PC-9 (cell line): ENCODE measurements around the gene PRICKLE4.

Experiments
- EZH2 ChIP-seq: fragments of 200-600 bp; sonication (generic); IDR thresholded peaks from 2 replicates; pipeline ENCODE4 v1.8.0; 2017; ENCODE audit warnings: antibody characterized with exemption, low read depth
- TF ChIP-seq, protein P1 (sequence below): fragments of 200-600 bp; sonication (generic); conservative IDR thresholded peaks from 2 replicates; pipeline ENCODE4 v1.6.1; 2017; ENCODE audit warnings: mixed run types, antibody characterized with exemption, mild to moderate bottlenecking, moderate library complexity

DNA sequence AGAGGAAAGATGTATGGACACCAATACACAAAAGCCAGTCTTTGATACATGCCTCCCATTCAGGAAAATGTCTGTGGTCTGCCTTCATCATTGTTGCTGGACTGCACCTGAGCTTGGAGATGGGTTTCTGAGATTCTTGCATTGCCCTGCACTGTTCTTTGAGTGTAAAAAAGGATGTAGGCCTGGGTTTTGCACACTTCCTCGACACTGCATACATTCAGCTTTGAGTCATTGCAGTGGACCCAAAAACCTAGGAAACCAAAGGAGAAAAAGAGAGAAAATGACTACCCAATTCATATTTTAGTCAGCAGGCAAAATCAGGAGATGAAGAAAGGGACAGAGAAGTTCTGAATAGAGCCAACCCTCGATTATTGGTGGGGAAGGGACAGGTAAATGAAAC lies 15.9 kb downstream of the PRICKLE4 start:
- TF ChIP-seq, protein P1, sequence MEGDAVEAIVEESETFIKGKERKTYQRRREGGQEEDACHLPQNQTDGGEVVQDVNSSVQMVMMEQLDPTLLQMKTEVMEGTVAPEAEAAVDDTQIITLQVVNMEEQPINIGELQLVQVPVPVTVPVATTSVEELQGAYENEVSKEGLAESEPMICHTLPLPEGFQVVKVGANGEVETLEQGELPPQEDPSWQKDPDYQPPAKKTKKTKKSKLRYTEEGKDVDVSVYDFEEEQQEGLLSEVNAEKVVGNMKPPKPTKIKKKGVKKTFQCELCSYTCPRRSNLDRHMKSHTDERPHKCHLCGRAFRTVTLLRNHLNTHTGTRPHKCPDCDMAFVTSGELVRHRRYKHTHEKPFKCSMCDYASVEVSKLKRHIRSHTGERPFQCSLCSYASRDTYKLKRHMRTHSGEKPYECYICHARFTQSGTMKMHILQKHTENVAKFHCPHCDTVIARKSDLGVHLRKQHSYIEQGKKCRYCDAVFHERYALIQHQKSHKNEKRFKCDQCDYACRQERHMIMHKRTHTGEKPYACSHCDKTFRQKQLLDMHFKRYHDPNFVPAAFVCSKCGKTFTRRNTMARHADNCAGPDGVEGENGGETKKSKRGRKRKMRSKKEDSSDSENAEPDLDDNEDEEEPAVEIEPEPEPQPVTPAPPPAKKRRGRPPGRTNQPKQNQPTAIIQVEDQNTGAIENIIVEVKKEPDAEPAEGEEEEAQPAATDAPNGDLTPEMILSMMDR, result no peak
- TF ChIP-seq EZH2, result no peak
